Stimulated activated CD8-positive, alpha-beta memory T cell treated with anti-CD3 and anti-CD28 coated beads, Interleukin-4, amount 100 ng/mL, for 48 hours (primary cell): ENCODE data around the gene DPP6.

Source experiments
- DNase-seq: peaks from one replicate; pipeline ENCODE4 v3.0.0-alpha.2; 2020

Gene DPP6

GRCh38 chr7:154345093-154345492 is 292.9 kb downstream of the DPP6 start:
- DNase-seq = no peak

GRCh38 chr7:154347700-154348266 is 295.6 kb downstream of the DPP6 start:
- no peak for DNase-seq

DNA sequence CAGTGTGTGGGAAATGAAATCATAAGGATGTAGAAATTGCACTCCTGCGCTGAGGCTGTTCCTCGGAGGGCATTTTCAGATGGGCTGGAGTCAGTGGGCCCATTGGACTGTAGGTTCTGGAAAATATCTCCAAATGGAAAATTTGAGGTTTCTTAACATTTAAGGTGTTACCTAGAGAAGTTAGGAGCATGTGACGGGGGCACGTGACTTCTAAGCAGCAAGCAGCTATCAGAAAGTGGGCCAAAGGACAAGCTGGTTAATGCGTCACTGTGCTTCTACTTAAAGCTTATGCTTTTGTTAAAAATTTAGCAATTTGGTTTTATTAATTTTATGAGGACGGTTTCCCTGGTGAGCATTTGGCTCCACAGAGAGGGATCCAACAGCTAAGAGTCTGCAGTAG is 298.7 kb downstream of the DPP6 start:
- DNase-seq = no peak

DNA sequence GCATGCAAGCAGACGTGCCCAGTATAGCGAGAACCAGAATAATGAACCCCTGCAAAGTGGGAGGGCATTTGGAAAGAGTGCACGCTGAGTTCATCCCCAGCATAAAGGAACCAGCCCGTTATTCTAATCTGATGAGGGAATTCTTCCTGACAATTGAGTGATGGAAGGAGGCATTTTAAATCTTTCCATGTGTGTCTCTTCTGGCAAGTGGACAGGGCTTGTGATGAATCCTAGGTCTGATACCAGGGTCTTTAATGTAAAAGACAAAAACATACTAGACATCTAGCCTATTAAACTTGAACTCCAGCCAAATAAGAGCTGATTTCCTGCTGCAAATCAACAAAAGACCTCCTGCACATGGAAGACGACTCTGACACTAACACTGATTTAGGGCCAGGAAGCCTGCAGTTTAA is 301.2 kb downstream of the DPP6 start:
- DNase-seq = no peak

DNA sequence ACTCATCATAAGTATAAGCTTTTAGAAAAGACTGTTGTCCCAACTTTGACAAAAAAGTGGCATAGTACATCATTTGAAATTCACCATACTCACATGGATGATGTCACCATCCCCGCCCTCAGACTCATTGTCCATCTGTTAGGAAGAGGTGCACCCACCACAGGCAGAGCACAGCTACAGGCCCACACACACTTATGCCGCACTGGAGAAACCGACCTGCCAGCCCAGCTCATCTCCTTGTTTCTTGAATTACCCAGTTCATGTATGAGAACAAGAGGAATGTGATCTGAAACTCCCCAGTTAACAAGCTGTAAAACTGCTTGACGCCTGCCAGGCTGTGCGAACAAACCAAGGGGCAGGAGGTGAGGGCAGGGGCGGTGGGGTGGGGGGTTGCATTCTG is 312.0 kb downstream of the DPP6 start:
- DNase-seq = no peak

GRCh38 chr7:154371424-154371823 is 319.2 kb downstream of the DPP6 start:
- no peak for DNase-seq

DNA sequence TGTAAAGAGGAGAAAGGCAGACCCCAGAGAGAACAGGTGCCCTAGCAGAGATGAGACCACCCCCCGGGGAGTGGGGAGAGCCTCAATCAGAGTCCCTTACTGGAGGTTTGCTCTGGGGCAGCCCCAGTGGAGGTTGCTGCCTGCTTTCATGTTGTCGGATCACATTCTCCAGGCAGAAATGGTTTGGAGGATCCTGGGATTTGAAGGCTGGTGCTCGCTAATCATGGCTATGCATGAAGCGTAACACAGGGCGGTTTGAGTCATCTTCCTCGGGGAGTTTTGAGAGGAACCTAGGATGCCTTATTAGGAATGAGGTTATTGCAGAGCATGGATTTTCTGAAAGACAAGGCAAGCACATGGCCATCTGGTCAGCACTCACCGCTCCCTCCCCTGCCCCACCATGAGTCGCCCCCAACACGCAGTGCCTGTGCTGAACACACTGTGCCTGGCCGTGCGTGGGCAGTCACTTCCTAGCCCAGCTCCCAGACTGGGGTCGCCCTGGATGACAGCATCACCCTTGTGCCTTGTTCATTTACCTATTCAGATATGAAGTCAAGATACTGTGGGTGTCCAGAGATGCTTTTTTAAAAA is 319.9 kb downstream of the DPP6 start:
- DNase-seq = no peak

DNA sequence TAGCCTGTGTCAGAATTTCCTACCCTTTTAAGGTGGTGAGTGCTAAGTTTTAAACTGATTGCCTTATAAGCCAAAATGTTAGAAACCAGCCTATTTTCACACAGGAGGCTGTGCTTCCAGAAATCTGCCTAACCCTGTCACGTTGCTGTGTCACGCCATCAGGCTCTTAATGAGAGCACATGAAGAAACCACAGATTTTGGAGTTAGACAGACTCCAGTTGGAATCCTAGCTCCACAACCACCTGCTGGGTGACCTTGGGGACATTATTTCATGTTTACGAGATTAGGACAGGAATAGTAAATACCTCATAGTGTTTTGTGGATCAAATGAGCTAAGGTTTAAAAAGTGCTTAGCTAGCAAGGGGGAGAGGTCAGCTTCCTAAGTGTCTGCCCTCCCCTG is 321.8 kb downstream of the DPP6 start:
- DNase-seq = no peak

GRCh38 chr7:154375956-154376355 is 323.8 kb downstream of the DPP6 start:
- DNase-seq = no peak

DNA sequence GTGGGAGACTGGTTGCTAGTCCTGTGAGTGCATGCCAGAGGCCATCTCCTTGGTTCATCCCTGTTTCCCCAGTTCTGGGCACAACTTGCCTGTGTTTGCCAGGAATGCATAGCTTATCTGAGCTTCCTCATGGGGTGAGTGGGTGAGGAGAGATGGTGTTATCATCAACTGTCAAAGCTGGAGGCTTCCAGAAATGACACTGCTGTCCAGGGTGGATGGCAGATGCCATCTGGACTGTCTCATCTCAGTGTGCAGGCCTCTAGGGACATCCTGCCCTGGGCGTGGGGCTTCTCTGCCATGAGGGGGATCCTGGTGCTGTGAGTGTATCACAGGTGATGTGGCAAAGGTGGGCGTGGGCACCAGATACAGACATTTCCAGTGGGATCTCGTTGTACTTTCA is 328.6 kb downstream of the DPP6 start:
- DNase-seq = no peak

- no peak for DNase-seq
Measured at GRCh38 chr7:154383045-154383444, 330.8 kb downstream of the DPP6 start.

- DNase-seq = no peak
Measured at GRCh38 chr7:154385214-154385613, 333.0 kb downstream of the DPP6 start.

DNA sequence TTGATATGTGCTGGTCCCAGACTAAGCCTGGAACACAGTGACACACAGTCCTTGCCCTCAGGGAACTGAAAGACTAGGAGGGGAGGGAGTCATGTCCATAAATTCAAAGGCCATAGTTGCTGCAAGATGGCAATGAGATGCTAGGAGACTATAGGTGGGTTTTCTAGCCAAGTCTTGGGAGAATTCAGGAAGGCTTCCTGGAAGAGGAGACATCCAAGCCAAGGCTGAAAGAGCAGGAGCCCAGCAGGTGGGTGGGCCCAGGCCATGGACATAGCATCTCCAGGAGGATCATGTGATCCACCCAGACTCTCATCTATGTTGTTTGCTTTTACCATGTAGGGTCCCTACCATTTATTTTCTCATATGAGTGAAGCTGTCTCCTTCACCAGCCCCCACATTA is 335.1 kb downstream of the DPP6 start:
- DNase-seq = no peak

GRCh38 chr7:154388412-154388811 is 336.2 kb downstream of the DPP6 start:
- no peak for DNase-seq

DNA sequence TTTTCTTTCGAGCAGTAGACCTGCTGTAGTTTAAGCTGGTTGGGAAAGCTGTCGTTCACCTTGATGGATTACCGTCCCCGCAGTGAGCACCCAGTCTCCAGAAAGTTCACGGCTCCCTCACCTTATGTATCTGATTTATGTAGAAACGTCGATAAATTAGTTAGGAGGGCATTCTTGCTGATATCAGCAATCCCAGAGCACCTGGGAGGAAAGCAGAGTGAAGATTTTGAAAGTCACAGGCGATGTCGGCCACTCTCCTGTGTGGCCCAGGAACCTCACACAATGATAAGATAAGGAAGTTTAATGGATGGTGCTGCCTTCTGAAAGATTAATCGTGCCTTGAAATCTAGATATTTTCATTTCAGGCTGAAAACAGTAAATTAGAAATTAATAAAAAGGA is 336.8 kb downstream of the DPP6 start:
- DNase-seq = no peak

GRCh38 chr7:154390961-154391360 is 338.8 kb downstream of the DPP6 start:
- DNase-seq = no peak

DNA sequence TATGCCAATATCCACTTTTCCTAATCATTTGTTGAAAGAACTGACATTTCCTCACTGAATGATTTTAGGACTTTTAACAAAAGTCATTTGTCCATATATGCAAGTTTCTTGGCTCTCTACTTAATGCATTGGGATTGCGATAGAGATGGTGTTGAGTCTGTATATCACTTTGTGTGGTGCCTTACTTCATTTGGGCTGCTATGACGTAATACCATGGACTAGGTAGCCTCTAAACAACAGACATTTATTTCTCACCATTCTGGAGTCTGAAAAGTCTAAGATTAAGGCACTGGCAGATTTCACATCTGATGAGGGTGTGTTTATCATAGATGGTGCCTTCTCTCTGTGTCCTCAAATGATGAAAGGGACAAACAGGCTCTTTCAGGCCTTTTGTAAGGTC is 342.6 kb downstream of the DPP6 start:
- no peak for DNase-seq

GRCh38 chr7:154406312-154406711 is 354.1 kb downstream of the DPP6 start:
- DNase-seq = no peak

- DNase-seq = no peak
Measured at GRCh38 chr7:154409703-154410311, 357.6 kb downstream of the DPP6 start.

GRCh38 chr7:154412105-154412504 is 359.9 kb downstream of the DPP6 start:
- DNase-seq = no peak

DNA sequence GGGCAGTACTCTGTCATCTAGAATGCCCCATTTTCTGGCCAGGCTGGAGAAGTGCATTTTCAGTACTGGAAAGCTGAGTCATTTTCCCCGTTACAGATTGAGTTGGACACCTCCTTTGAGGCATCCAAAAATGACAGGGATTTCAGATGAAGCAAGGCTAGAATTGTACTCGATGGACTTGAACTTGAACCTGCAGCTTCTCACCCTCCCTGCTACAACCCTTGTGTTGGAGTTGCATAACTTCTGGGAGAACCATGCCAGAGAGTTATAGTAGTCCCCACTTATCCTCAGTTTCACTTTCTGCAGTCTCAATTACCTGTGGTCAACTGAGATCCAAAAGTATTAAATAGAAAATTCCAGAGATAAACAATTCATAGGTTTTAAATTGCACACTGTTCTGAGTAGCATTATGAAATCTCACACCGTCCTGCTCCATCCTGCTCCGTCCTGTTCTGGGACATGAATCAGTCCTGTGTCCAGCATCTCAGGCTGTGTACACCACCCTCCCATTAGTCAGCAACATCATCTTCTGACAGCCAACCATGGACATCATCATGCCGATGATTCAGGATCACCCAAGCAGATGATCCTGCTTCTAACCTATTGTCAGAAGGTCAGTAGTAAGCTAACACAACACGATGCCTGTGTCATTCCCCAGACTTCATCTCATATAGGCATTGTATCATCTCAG is 363.7 kb downstream of the DPP6 start:
- no peak for DNase-seq

GRCh38 chr7:154416714-154417113 is 364.5 kb downstream of the DPP6 start:
- DNase-seq = no peak

DNA sequence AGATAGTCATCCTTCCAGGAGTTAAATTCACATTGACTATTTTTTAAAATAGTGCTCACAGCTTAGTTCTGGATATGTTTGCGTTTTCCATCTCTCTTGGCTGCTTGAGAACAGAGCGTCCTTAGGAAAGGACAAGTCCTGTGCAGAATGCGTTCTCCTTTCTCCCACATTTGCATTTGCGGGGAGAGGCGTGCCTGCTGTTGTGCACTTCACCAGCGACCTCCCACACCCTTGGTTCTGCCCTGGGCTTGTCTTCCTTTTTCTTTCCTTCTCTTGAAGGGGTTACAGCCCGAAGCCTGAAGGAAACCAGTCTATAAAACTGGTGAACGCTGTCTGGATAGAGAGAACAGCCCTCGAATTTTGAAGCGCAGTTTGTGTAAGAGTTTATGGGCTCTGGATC is 367.1 kb downstream of the DPP6 start:
- no peak for DNase-seq

GRCh38 chr7:154423231-154423630 is 371.0 kb downstream of the DPP6 start:
- DNase-seq = no peak
